Type B pancreatic cell (in vitro differentiated cells): ENCODE results near the gene NALCN. TPM values are rescaled to one million over a fixed set of nuclear protein-coding genes. Genes with fewer than 3 reads are reported as not detected.

ENCODE experiments used
- DNase-seq: peaks from one replicate; pipeline ENCODE4 v3.0.0; 2021; ENCODE audit warnings: mixed read lengths; ENCODE audit not compliant: unreplicated experiment; ENCODE audit errors: extremely low spot score
- H3K27ac Mint-ChIP-seq: 2 replicates; pipeline ENCODE4 v1.8.0; 2021; ENCODE audit warnings: mild to moderate bottlenecking, mixed read lengths
- H3K27me3 Mint-ChIP-seq: 2 replicates; pipeline ENCODE4 v1.8.0; 2021; ENCODE audit warnings: mixed read lengths
- H3K36me3 Mint-ChIP-seq: 2 replicates; pipeline ENCODE4 v1.8.0; 2021; ENCODE audit warnings: mixed read lengths
- H3K4me1 Mint-ChIP-seq: one replicate; pipeline ENCODE4 v1.8.0; 2021; ENCODE audit warnings: mixed read lengths; ENCODE audit not compliant: unreplicated experiment
- H3K4me3 Mint-ChIP-seq: 2 replicates; pipeline ENCODE4 v1.8.0; 2021; ENCODE audit warnings: mild to moderate bottlenecking, mixed read lengths
- H3K9me3 Mint-ChIP-seq: 2 replicates; pipeline ENCODE4 v1.8.0; 2021; ENCODE audit warnings: mixed read lengths
- total RNA-seq: library from RNA; stranded (reverse); gene quantifications from 2 replicates; pipeline ENCODE4 v1.2.1, GENCODE V29; 2021; ENCODE audit warnings: low replicate concordance
- TF ChIP-seq, protein P1 (sequence below): fragments of 200-600 bp; sonication (generic); conservative IDR thresholded peaks from 2 replicates; pipeline ENCODE4 v1.5.0; 2021; ENCODE audit warnings: antibody characterized with exemption, mild to moderate bottlenecking

The NALCN gene
- total RNA-seq, 1 donor from 2014 or later, result 0.70 TPM

DNA sequence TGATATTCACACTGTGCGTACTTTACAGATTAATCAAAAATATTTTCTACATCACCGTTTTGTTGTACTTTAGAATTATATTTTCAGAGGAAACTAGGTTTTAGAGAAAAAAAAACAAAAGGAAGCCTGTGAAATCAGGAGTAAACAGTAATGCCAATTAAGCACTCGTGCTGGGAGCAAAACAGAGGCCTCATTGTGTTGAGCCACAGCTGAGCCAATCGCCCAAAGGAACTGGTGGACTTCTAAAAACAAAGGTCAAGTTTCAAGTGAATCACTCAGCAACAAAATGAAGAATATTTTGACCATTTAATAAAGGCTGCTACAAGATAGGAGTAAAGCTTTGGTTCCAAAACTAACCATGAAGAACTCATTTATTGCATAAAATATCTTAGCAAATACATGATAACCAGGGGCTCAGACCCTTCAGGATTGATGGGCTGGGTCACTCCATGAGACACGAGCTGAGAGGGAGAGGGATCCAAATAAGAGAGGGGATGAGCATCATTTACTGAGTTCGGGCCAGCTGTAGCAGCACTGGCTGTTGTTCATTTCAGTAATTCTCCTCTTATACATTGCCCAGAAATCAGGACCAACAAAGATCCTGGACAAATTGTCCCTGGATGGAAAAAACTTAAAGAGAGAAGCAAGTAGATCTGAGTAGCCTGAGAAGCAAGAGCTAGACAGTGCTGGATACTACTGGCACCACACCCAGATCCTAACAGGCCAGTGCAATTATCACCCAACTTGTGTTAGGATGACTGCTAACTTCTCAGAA lies 8.3 kb upstream of the NALCN start:
- DNase-seq, result no peak
- H3K36me3 Mint-ChIP-seq, result no peaks in the 10 kb centered on the region
- TF ChIP-seq, protein P1, sequence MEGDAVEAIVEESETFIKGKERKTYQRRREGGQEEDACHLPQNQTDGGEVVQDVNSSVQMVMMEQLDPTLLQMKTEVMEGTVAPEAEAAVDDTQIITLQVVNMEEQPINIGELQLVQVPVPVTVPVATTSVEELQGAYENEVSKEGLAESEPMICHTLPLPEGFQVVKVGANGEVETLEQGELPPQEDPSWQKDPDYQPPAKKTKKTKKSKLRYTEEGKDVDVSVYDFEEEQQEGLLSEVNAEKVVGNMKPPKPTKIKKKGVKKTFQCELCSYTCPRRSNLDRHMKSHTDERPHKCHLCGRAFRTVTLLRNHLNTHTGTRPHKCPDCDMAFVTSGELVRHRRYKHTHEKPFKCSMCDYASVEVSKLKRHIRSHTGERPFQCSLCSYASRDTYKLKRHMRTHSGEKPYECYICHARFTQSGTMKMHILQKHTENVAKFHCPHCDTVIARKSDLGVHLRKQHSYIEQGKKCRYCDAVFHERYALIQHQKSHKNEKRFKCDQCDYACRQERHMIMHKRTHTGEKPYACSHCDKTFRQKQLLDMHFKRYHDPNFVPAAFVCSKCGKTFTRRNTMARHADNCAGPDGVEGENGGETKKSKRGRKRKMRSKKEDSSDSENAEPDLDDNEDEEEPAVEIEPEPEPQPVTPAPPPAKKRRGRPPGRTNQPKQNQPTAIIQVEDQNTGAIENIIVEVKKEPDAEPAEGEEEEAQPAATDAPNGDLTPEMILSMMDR, result no peak
- H3K27ac Mint-ChIP-seq, result no peak overlapping the region
- peaks cover 4% of the 10 kb centered on the region for H3K4me1 Mint-ChIP-seq
- H3K9me3 Mint-ChIP-seq, result no peaks in the 10 kb centered on the region
- no peak overlapping the region for H3K4me3 Mint-ChIP-seq
- H3K27me3 Mint-ChIP-seq, result peaks cover 7% of the 10 kb centered on the region

GRCh38 chr13:101423872-101424271 lies 7.6 kb upstream of the NALCN start:
- H3K9me3 Mint-ChIP-seq, result no peaks in the 10 kb centered on the region
- DNase-seq, result no peak
- peaks cover 4% of the 10 kb centered on the region for H3K4me1 Mint-ChIP-seq
- TF ChIP-seq, protein P1, result no peak
- peaks cover 11% of the 10 kb centered on the region for H3K27me3 Mint-ChIP-seq
- no peak overlapping the region for H3K27ac Mint-ChIP-seq
- H3K4me3 Mint-ChIP-seq, result no peak overlapping the region
- H3K36me3 Mint-ChIP-seq, result no peaks in the 10 kb centered on the region

GRCh38 chr13:101417501-101417900 lies 1.2 kb upstream of the NALCN start:
- no peaks in the 10 kb centered on the region for H3K4me1 Mint-ChIP-seq
- H3K4me3 Mint-ChIP-seq, result no peak overlapping the region
- H3K9me3 Mint-ChIP-seq, result no peaks in the 10 kb centered on the region
- TF ChIP-seq, protein P1, result no peak
- no peak for DNase-seq
- H3K27ac Mint-ChIP-seq, result no peak overlapping the region
- H3K36me3 Mint-ChIP-seq, result no peaks in the 10 kb centered on the region
- H3K27me3 Mint-ChIP-seq, result peaks cover 47% of the 10 kb centered on the region

GRCh38 chr13:101417043-101417406 lies 717 bp upstream of the NALCN start:
- Mint-ChIP-seq H3K4me3 (peak overlapping the region; percentile 88), H3K27me3 (peaks cover 52% of the 10 kb centered on the region), H3K27ac (no peak overlapping the region), H3K9me3 (no peaks in the 10 kb centered on the region), H3K36me3 (no peaks in the 10 kb centered on the region), H3K4me1 (no peaks in the 10 kb centered on the region)
- no peak for DNase-seq
- TF ChIP-seq, protein P1, result no peak

DNA sequence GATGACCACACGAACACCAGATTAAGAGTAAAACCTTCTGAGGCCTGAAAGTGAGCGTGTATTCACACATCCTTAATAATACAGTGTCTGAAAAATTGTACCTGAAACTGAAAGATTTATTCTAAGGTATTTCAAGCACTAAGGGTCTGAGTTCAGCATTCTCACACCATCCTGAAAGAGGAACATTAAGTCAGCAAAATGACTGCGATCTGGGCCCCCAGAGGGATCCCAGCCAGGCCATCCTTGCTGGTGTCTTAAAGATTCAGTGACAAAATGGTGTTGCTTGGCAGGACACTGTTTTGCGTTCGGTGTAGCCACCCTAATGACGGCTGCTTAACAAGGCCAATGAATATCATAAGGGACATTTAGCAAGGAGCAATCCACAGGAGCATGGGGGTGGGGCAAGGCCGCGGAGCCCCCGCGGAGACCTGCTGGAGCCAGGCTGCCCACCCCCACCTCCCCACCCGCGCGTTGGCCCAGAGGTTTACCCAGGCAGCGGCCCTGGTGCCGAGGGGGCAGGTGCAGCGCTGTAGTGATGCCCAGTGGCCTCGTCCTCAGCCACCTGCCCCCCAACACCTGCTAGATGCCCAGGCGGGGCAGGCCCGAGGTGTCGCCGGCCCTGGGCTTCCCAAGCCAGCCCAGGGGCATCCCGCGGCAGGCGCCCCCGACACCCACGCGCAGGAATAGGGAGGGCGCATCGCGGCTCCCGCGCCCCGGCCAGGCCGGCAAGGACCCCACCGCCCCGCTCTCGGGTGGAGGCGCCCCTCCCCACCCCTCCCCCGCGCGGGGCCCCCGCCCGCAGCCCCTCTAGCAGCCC lies 742 bp downstream of the NALCN start:
- Mint-ChIP-seq H3K9me3 (no peaks in the 10 kb centered on the region), H3K27ac (no peak overlapping the region), H3K4me1 (no peaks in the 10 kb centered on the region), H3K27me3 (peaks cover 54% of the 10 kb centered on the region), H3K36me3 (no peaks in the 10 kb centered on the region), H3K4me3 (peak overlapping the region; percentile 80)
- TF ChIP-seq, protein P1, result no peak
- no peak for DNase-seq
